GM21367 (cell line): ENCODE results near the gene FXYD6.

Experiments
- ATAC-seq: cut with Tn5 transposase; IDR thresholded peaks from one replicate; pipeline ENCODE4 v1.9.1; 2021; ENCODE audit not compliant: unreplicated experiment

The FXYD6 gene

GRCh38 chr11:117910941-117911655 lies 34.6 kb upstream of the FXYD6 start:
- ATAC-seq, result no peak

DNA sequence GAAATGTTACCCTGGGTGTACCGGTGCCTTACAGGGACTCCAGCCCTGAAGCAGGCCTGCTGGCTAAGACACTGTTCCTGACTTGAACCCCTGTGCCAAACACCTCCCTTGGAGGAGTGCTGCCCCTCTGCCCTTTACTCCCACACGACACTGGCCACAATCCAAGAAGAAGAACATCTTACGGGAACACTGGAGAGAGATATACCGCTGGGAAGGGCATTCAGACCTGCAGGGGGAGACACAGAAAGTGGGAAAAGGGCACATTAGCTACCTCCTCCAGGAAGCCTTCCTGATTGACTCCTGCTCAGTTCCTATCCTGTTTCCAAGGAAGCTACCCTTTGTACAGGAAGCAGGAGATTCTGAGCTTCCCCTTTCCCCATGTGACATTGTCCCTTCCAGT lies 34.1 kb upstream of the FXYD6 start:
- ATAC-seq, result no peak

GRCh38 chr11:117909611-117910382 lies 33.3 kb upstream of the FXYD6 start:
- ATAC-seq, result no peak

DNA sequence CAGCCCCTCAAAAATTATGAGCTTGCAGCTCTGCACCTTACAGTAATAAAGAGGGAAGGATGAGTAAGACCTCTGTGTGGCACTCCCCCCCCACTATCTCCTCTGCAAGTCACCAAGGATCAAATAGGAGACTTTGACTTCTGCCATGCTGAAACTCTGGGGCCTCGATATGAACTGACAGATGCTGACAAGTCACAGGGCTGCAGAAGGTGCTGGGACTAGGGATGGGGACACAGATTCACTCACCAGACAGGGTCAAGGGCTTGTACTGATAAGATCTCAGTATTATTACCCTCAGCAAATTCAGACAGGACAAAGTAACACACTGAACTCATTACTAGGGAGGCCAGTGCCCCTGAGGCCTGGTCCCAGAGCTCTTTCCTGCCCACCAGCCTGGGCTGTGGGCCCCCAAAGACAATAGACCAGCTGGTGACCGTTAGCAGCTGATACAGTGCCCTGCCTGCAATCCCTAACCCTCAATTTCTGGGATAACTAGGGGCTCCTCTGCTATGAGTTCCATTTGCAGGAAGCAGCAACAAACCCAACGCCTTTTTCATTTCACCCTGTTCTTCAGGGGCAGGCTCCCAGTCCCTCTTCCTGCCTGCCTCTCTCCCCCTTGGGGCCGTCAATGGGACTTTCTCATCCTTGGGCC lies 32.6 kb upstream of the FXYD6 start:
- ATAC-seq, result no peak

DNA sequence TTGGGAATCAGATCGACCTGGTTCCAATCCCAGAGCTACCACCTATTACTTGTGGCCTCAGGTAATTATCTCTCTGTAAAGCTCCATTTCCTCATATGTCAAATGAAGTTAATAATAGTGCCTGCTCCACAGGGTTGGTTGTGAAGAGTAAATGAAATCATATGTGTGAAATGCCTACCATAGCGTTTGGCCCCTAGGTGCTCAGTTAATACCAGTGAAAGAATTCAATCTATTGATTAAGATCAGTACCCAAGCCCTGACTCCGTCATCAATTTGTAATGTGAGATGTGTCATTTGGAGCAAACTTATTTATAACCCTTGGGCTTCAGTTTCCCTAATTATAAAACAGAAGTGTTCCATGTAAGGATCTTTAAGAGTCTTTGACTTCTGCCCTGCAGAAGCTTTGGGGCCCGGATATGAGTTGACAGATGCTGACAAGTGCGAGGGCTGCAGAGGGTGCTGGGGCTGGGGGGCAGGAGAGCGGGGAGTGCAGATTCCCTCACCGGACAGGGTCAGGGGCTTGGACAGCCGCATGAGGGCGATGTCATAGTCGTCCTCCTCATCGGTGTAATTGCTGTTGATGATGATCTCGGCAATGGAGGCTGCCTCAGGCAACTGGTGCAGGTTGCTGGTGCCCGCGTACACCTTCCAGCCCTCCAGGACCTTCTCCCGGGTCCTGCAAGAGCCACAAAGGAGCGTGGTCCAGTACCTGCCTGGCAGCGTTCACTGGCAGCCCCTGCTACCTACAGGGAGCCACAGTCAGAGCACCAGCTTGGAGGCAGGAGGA lies 31.8 kb upstream of the FXYD6 start:
- no peak for ATAC-seq

GRCh38 chr11:117907276-117908108 lies 31.0 kb upstream of the FXYD6 start:
- no peak for ATAC-seq

DNA sequence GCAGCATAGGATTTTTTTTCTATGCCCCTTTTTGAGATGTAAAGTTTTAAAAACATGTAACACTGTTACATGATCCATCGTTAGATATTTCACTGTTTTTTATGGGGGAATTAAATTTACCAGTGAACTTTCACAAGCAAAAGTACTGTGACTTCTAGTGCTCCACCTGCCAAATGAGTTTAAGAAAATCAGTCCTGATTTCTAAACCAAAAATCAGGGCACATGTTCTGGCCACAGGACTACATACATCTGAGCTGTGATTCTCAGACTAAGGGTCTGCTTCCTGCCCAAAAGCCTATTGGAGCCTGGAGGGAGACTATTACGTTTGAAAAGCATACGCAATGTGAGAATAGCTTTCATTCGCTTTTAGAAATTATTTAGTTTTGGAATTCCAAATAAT lies 30.3 kb upstream of the FXYD6 start:
- no peak for ATAC-seq

DNA sequence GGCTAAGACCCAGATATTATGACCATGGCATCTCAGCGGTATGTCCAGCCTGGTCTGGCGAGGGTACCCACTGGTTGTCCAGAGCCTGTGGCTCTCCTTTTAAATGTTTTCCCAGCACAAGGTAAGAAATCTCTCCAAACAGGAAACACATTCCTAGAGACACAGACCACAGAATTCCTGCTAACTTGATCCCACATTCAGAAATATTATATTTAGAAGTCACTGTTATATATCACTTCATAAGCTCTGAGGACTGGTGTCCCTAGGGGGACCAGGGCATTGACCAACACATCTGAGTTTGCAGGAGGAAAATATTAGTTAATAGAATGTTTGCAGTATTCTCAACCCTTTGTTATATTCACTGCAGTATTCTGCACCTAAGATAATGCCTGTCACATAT lies 29.7 kb upstream of the FXYD6 start:
- ATAC-seq, result no peak

DNA sequence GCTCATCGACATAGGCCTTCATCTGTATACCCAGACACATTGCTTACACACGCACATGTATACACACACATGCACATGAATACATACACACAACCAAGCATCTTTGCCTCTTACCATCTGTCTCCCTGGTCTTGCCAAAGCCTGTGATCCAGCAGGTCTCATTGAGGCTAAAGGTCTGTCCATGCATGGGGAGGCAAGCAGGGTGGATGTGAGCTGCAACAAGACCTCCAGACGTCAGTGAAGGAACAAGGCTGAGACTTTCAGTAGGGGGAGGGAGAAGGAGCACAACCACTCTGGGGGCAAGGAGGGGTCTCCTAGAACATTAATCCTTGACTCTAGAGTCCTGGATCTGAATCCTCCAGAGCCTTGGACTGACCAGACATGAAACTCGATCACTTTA lies 29.1 kb upstream of the FXYD6 start:
- no peak for ATAC-seq

DNA sequence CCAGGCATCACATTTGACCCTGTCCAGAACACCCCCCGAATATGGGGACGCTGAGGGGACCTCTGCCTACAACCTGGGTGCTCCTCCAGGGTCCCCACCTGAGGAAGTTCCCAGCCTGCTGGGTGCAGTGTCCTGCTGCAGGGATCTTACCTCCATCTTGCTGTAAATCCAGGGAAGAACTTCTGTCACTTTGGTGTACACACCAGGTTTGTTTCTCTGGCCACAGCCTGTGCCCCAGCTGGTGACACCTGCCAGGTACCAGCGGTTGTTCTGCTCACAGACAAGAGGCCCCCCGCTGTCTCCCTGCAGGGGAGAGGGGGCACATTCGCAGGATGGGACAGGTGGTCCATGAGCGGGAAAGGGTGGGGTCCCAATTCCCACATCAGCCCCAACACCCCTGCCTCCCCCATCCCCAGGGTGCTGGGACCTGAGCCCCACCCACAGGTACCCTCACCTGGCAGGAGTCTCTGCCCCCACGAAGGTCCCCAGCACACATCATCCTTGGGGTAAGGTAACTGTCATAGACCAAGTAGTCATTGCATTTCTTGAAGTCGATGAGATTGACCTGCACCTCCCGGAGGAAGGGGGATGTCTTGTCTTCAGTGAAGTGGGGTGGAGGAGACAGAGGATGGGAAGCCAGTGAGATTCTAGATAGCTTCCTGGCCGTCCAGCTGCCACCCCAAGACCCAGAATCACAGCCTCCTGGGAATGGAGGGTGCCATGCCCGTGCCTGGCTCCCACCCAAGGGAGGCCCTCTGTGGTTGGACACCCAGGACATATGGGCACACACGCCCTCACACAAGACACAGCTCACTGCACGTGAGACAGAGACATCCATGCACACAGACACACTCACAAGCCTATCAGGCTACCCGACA lies 27.3 kb upstream of the FXYD6 start:
- ATAC-seq, result no peak

GRCh38 chr11:117902001-117902845 lies 25.8 kb upstream of the FXYD6 start:
- ATAC-seq, result no peak

- no peak for ATAC-seq
Measured at GRCh38 chr11:117901601-117902000, 25.1 kb upstream of the FXYD6 start.

DNA sequence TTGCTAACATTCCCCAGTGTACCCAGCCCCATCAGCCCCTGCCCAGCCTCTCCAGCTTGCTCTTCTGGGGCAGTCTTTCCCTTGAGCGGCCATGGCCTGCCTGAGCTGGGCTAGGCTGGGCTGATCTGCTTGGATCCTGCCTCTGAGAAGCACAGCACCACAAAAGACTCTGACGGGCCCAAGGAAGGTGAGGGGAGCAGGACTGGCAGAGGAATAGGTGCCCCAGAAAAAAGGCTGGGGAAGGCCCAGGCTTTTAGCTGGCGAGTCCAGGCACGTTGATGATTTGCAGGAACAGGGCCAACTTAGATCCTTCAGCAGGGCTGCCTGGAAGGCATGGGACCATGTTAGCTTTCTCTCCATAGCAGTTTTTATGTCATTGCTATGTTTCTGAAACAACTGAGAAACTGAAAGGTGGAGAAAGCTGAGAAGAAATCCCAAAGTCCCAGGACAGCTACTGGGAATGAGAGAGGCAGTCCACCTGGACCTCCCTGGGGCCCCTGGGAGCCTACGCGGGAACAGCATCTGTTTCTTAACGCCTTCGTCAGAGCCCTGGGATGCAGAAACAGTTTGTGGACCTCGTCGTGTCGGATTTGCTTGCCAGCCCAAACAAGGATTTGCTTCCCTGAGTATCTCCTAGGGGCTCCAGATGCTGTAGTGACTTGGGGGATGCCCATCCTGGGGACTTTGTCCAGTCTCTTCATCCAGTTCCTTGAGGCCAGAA lies 24.4 kb upstream of the FXYD6 start:
- ATAC-seq, result no peak

GRCh38 chr11:117900121-117900648 lies 23.7 kb upstream of the FXYD6 start:
- no peak for ATAC-seq

GRCh38 chr11:117898059-117898458 lies 21.6 kb upstream of the FXYD6 start:
- no peak for ATAC-seq

- ATAC-seq, result no peak
Measured at GRCh38 chr11:117892651-117893050, 16.2 kb upstream of the FXYD6 start.

DNA sequence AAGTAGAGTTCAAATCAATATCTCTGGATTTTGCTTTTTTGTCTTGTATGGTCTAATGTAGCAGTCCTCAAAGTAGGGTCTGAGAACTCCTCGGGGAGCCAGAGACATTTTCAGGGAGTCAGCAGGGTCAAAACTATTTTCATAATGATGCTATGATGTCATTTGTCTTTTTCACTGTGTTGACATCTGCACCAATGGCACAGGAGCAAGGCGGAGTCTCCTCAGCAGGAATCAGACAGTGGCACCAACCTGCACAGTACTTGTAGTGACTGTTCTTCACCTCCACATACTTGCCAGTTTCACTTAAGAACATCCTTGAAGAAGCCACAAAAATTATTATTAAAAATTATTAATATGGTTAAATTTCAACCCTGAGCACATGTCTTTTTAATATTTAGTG lies 14.9 kb upstream of the FXYD6 start:
- ATAC-seq, result no peak

- ATAC-seq, result no peak
Measured at GRCh38 chr11:117888139-117888566, 11.7 kb upstream of the FXYD6 start.
